Activated CD8-positive, alpha-beta T cell treated with anti-CD3 and anti-CD28 coated beads, Interleukin-2, amount 10 ng/mL, durations not matched to agents 7 days and 5 days (primary cell): ENCODE measurements around the gene FOXI3. TPM values are rescaled to one million over a fixed set of nuclear protein-coding genes. Genes with fewer than 3 reads are reported as not detected.

Source experiments
- ATAC-seq: fragments of 150-1000 bp; cut with Tn5 transposase; one replicate; pipeline ENCODE4 v1.10.0; 2021; ENCODE audit warnings: moderate library complexity
- CTCF ChIA-PET: fragments of 350-600 bp; sonication (Branson Sonifier 250); formaldehyde crosslinking; loops from one replicate; lab custom pipeline; 2021; ENCODE audit warnings: antibody characterized with exemption; lab: Charles Lee
- POLR2A ChIA-PET: fragments of 350-600 bp; sonication (Branson Sonifier 250); formaldehyde crosslinking; loops from one replicate; lab custom pipeline; 2021; ENCODE audit warnings: antibody characterized with exemption; lab: Charles Lee
- DNase-seq: peaks from one replicate; pipeline ENCODE4 v3.0.0-alpha.2; 2020
- H3K27ac Mint-ChIP-seq: one replicate; pipeline ENCODE4 v1.8.0; 2021; ENCODE audit warnings: mild to moderate bottlenecking, mixed read lengths
- H3K27me3 Mint-ChIP-seq: one replicate; pipeline ENCODE4 v1.8.0; 2021; ENCODE audit warnings: low read depth, mixed read lengths
- H3K36me3 Mint-ChIP-seq: one replicate; pipeline ENCODE4 v1.8.0; 2021; ENCODE audit warnings: low read depth, mixed read lengths
- H3K4me1 Mint-ChIP-seq: one replicate; pipeline ENCODE4 v1.8.0; 2021; ENCODE audit warnings: low read depth, mixed read lengths
- H3K4me3 Mint-ChIP-seq: one replicate; pipeline ENCODE4 v1.8.0; 2021; ENCODE audit warnings: mild to moderate bottlenecking, mixed read lengths
- H3K9me3 Mint-ChIP-seq: one replicate; pipeline ENCODE4 v1.8.0; 2022; ENCODE audit warnings: mixed read lengths; ENCODE audit not compliant: insufficient read depth
- total RNA-seq, 2 experiments: library from RNA; stranded (reverse); gene quantifications; one replicate each; pipeline ENCODE4 v1.2.3, GENCODE V29; 2021

FOXI3 gene
- total RNA-seq, 2 experiments from 2014 or later = not detected

- Mint-ChIP-seq H3K27me3 (peaks cover 19% of the 10 kb centered on the region), H3K4me1 (no peaks in the 10 kb centered on the region), H3K4me3 (no peak overlapping the region), H3K36me3 (no peaks in the 10 kb centered on the region), H3K9me3 (no peaks in the 10 kb centered on the region), H3K27ac (no peak overlapping the region)
- ATAC-seq (no peak), DNase-seq (no peak)
- CTCF ChIA-PET = no interaction called here
- POLR2A ChIA-PET = no interaction called here
These were observed 6.1 kb upstream of the FOXI3 start for GRCh38 chr2:88458633-88459032.

GRCh38 chr2:88452980-88453582 lies 588 bp upstream of the FOXI3 start:
- Mint-ChIP-seq H3K36me3 (no peaks in the 10 kb centered on the region), H3K4me1 (peaks cover 8% of the 10 kb centered on the region), H3K27ac (no peak overlapping the region), H3K4me3 (peak overlapping the region; percentile 58), H3K9me3 (no peaks in the 10 kb centered on the region), H3K27me3 (peaks cover 44% of the 10 kb centered on the region)
- ATAC-seq (no peak), DNase-seq (peak; percentile 20)
- POLR2A ChIA-PET = no interaction called here
- CTCF ChIA-PET = no interaction called here

GRCh38 chr2:88451811-88452564 lies 505 bp downstream of the FOXI3 start:
- ChIA-PET POLR2A (no interaction called here), CTCF (no interaction called here)
- peaks cover 46% of the 10 kb centered on the region for H3K27me3 Mint-ChIP-seq
- peak overlapping the region; percentile 45 for H3K4me3 Mint-ChIP-seq
- no peaks in the 10 kb centered on the region for H3K9me3 Mint-ChIP-seq
- DNase-seq (peak; percentile 21), ATAC-seq (peak; percentile 58)
- no peaks in the 10 kb centered on the region for H3K36me3 Mint-ChIP-seq
- H3K27ac Mint-ChIP-seq = no peak overlapping the region
- peaks cover 8% of the 10 kb centered on the region for H3K4me1 Mint-ChIP-seq

- ATAC-seq (no peak), DNase-seq (no peak)
- Mint-ChIP-seq H3K4me3 (peak overlapping the region; percentile 45), H3K9me3 (no peaks in the 10 kb centered on the region), H3K27me3 (peaks cover 47% of the 10 kb centered on the region), H3K4me1 (peaks cover 8% of the 10 kb centered on the region), H3K27ac (no peak overlapping the region), H3K36me3 (no peaks in the 10 kb centered on the region)
- ChIA-PET CTCF (no interaction called here), POLR2A (no interaction called here)
These were observed 1.3 kb downstream of the FOXI3 start for GRCh38 chr2:88450925-88451810.

GRCh38 chr2:88450186-88450585 lies 2.3 kb downstream of the FOXI3 start:
- DNase-seq (no peak), ATAC-seq (no peak)
- Mint-ChIP-seq H3K4me1 (peaks cover 8% of the 10 kb centered on the region), H3K27ac (no peak overlapping the region), H3K4me3 (no peak overlapping the region), H3K36me3 (no peaks in the 10 kb centered on the region), H3K27me3 (peaks cover 45% of the 10 kb centered on the region), H3K9me3 (no peaks in the 10 kb centered on the region)
- POLR2A ChIA-PET = no interaction called here
- CTCF ChIA-PET = no interaction called here

GRCh38 chr2:88448248-88448647 lies 4.2 kb downstream of the FOXI3 start:
- ChIA-PET POLR2A (no interaction called here), CTCF (no interaction called here)
- H3K27me3 Mint-ChIP-seq = peaks cover 43% of the 10 kb centered on the region

GRCh38 chr2:88443353-88443938 lies 9.0 kb downstream of the FOXI3 start:
- ChIA-PET CTCF (no interaction called here), POLR2A (no interaction called here)
- Mint-ChIP-seq H3K36me3 (no peaks in the 10 kb centered on the region), H3K4me1 (no peaks in the 10 kb centered on the region), H3K27me3 (peaks cover 23% of the 10 kb centered on the region), H3K9me3 (no peaks in the 10 kb centered on the region), H3K27ac (no peak overlapping the region), H3K4me3 (no peak overlapping the region)
- no peak for DNase-seq
- no peak for ATAC-seq

More at GRCh38 chr2:88448248-88448647, 4.2 kb downstream of the FOXI3 start:
- no peak overlapping the region for H3K4me3 Mint-ChIP-seq
- ATAC-seq (no peak), DNase-seq (no peak)
- H3K4me1 Mint-ChIP-seq = peaks cover 8% of the 10 kb centered on the region
- no peak overlapping the region for H3K27ac Mint-ChIP-seq
- H3K36me3 Mint-ChIP-seq = no peaks in the 10 kb centered on the region
- H3K9me3 Mint-ChIP-seq = no peaks in the 10 kb centered on the region

- ATAC-seq (no peak), DNase-seq (no peak)
- H3K4me3 Mint-ChIP-seq = no peak overlapping the region
- peaks cover 17% of the 10 kb centered on the region for H3K27me3 Mint-ChIP-seq
- POLR2A ChIA-PET = no interaction called here
- H3K4me1 Mint-ChIP-seq = no peaks in the 10 kb centered on the region
- H3K36me3 Mint-ChIP-seq = no peaks in the 10 kb centered on the region
- no peaks in the 10 kb centered on the region for H3K9me3 Mint-ChIP-seq
- H3K27ac Mint-ChIP-seq = no peak overlapping the region
- CTCF ChIA-PET = no interaction called here
These were observed 10.0 kb downstream of the FOXI3 start for GRCh38 chr2:88442473-88442872.

- Mint-ChIP-seq H3K36me3 (no peaks in the 10 kb centered on the region), H3K9me3 (no peaks in the 10 kb centered on the region), H3K27ac (no peak overlapping the region), H3K4me1 (no peaks in the 10 kb centered on the region), H3K27me3 (peaks cover 15% of the 10 kb centered on the region), H3K4me3 (no peak overlapping the region)
- no peak for ATAC-seq
- no peak for DNase-seq
- ChIA-PET CTCF (no interaction called here), POLR2A (no interaction called here)
These were observed 10.4 kb downstream of the FOXI3 start for GRCh38 chr2:88442061-88442460.

GRCh38 chr2:88437010-88437409 lies 15.5 kb downstream of the FOXI3 start:
- ChIA-PET CTCF (no interaction called here), POLR2A (no interaction called here)
- no peaks in the 10 kb centered on the region for H3K36me3 Mint-ChIP-seq
- no peak overlapping the region for H3K4me3 Mint-ChIP-seq
- no peak overlapping the region for H3K27ac Mint-ChIP-seq
- no peaks in the 10 kb centered on the region for H3K9me3 Mint-ChIP-seq
- ATAC-seq = no peak
- peaks cover 17% of the 10 kb centered on the region for H3K27me3 Mint-ChIP-seq
- no peak for DNase-seq
- no peaks in the 10 kb centered on the region for H3K4me1 Mint-ChIP-seq

GRCh38 chr2:88429929-88430328 lies 22.6 kb downstream of the FOXI3 start:
- H3K27ac Mint-ChIP-seq = no peak overlapping the region
- no peak overlapping the region for H3K4me3 Mint-ChIP-seq
- POLR2A ChIA-PET = no interaction called here
- ATAC-seq = no peak
- CTCF ChIA-PET = no interaction called here
- H3K9me3 Mint-ChIP-seq = no peaks in the 10 kb centered on the region
- H3K27me3 Mint-ChIP-seq = no peaks in the 10 kb centered on the region
- no peaks in the 10 kb centered on the region for H3K4me1 Mint-ChIP-seq
- no peaks in the 10 kb centered on the region for H3K36me3 Mint-ChIP-seq
- DNase-seq = no peak

- no peak overlapping the region for H3K4me3 Mint-ChIP-seq
- no peak overlapping the region for H3K27ac Mint-ChIP-seq
- ChIA-PET CTCF (no interaction called here), POLR2A (no interaction called here)
- no peaks in the 10 kb centered on the region for H3K9me3 Mint-ChIP-seq
- DNase-seq (no peak), ATAC-seq (no peak)
- no peaks in the 10 kb centered on the region for H3K36me3 Mint-ChIP-seq
- peaks cover 2% of the 10 kb centered on the region for H3K27me3 Mint-ChIP-seq
- no peaks in the 10 kb centered on the region for H3K4me1 Mint-ChIP-seq
These were observed 28.8 kb downstream of the FOXI3 start for GRCh38 chr2:88423733-88424132.
